HS-27A (cell line): ENCODE data around the gene PRSS53.

ENCODE experiments used
- DNase-seq: peaks from one replicate; pipeline ENCODE4 v3.0.0-alpha.2; 2012; ENCODE audit warnings: low read depth, missing footprints

The PRSS53 gene

DNA sequence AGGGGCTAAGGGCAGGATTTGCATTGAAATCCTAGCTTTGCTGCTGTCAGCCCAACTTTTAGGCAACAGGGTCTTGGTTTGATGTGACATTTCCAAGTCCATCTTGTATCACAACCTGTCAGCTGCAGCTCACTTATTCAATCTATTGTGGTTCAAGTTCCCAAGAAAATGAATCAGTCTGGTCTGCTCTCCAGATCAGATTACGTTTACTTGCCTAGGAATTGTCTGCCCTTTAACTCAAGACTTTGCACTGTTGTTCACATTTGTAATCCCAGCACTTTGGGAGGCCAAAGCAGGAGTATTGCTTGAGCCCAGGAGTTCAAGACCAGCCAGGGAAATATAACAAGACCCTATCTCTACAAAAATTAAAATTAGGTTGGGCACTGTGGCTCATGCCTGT, 45.4 kb downstream of the PRSS53 start:
- DNase-seq: no peak

DNA sequence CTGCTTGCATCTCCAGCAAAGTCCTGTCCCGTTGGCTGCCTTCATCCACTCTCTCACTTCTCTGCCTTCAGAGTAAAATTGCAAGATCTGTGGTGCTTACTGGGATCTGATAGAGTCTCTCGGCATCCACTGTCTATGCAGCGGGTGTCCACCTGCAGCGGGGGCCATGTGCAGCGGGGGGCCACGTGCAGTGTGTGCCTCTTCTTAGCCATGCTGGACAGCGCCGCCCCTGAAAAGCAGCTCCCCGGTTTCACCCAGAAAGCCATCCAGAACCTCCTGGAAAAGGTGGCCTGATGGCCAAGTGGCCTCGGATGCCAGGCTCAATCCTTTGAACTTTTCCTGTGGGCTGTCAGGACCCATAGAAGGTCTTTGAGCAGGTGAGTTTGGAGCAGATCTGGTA, 45.9 kb downstream of the PRSS53 start:
- no peak for DNase-seq

DNA sequence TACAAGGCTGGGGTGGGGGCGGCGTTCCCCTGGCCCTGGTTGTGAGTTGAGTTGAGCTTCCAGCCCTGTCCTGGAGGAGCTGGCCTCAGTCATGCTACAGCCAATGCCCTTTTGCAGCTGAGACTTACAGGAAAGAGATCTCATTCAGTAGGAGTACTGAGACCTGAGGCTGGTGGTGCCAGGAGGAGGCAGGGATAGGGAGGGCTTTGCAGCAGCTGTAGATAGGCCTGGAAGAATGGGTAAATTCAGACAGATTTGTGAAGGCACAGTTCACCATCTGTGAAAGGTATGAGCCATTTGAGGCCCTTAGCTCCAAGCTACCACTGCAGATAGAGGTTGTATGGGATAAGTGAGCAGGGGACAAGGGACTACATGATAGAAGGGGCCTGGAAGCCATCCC, 49.8 kb downstream of the PRSS53 start:
- no peak for DNase-seq

DNA sequence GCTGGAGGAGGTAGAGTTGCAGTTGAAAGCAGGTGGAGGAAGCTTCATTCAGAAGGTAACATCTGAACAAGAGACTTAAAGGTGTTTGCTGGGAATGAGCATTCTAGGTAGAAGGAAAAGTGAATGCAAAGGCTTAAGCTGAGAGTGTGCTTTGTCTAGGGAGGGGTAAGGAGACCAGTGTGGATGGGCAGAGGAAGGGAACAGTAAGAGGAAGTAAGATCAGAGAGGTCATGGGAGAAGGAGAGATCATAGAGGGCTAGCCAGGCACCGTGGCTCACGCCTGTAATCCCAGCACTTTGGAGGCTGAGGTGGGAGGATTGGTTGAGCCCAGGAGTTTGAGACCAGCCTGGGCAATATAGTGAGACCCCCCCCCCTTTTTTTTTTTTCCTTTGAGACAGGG, 52.1 kb downstream of the PRSS53 start:
- no peak for DNase-seq

DNA sequence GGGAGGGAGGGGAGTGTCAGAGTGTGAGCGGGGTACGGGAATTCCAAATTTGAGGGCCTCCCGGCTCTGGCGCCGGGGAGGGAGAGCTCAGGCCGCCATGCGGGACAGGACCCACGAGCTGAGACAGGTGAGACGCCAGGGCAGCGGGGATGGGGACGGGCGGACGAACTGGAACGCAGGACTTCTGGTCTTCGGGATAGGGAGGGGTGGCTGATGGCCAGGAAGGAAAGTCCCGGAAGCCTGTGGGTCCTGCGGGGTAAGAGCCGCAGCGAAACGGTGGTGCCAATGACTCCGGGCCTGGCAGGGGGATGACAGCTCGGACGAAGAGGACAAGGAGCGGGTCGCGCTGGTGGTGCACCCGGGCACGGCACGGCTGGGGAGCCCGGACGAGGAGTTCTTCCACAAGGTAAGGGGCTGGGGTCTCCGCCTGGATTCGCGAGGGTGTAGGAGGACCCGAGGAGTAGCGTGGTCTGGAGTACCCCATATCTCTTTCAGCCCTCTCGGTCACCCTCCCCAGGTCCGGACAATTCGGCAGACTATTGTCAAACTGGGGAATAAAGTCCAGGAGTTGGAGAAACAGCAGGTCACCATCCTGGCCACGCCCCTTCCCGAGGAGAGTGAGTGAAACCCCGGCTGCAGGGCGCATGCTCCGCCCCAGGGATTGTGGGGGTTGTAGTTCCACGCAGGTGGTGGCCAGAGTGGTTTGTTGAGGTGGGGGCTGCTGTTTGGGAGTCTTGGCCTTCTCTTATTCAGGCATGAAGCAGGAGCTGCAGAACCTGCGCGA, 54.8 kb downstream of the PRSS53 start:
- DNase-seq: no peak
